ENCODE measurements around the gene EXOSC5.

EXOSC5 gene

GRCh38 chr19:41424335-41425173, 27.4 kb upstream of the EXOSC5 start:
- TF ChIP-seq CTCF (IDR thresholded peaks at IDR 0.05), result no peak
- H3K4me3 ChIP-seq (ENCODE audit: low read depth in 1 of 2, low read length in 1 of 2), result peak overlapping the region; percentile 94 to 100
- H3K4me1 ChIP-seq (ENCODE audit: control insufficient read depth in 1 of 2, insufficient read depth in 1 of 2, low read depth in 1 of 2, low read length in 1 of 2), result peaks cover 91 to 98% of the 10 kb centered on the region in 2 experiments
- H3K27me3 ChIP-seq, result no peaks in the 10 kb centered on the region
- H3K9me3 ChIP-seq, result no peaks in the 10 kb centered on the region
- H3K36me3 ChIP-seq, result peaks cover 51% of the 10 kb centered on the region
- peak overlapping the region; percentile 96 for H3K27ac ChIP-seq

- TF ChIP-seq CTCF (IDR thresholded peaks at IDR 0.05), result no peak
- Histone ChIP-seq H3K27me3 (no peaks in the 10 kb centered on the region), H3K36me3 (peaks cover 51% of the 10 kb centered on the region), H3K9me3 (no peaks in the 10 kb centered on the region), H3K27ac (peak overlapping the region; percentile 96), H3K4me1 (ENCODE audit: control insufficient read depth in 1 of 2, insufficient read depth in 1 of 2, low read depth in 1 of 2, low read length in 1 of 2) (peaks cover 91 to 98% of the 10 kb centered on the region in 2 experiments), H3K4me3 (ENCODE audit: low read depth in 1 of 2, low read length in 1 of 2) (no peak overlapping the region)
These were observed 25.8 kb upstream of the EXOSC5 start for GRCh38 chr19:41422955-41423354.

- no peaks in the 10 kb centered on the region for H3K27me3 ChIP-seq
- peak overlapping the region in 1 of 2 experiments; percentile 7 for H3K4me3 ChIP-seq (ENCODE audit: low read depth in 1 of 2, low read length in 1 of 2)
- H3K36me3 ChIP-seq, result peaks cover 51% of the 10 kb centered on the region
- H3K4me1 ChIP-seq (ENCODE audit: control insufficient read depth in 1 of 2, insufficient read depth in 1 of 2, low read depth in 1 of 2, low read length in 1 of 2), result peaks cover 94 to 98% of the 10 kb centered on the region in 2 experiments
- no peak for TF ChIP-seq CTCF (IDR thresholded peaks at IDR 0.05)
- H3K27ac ChIP-seq, result peak overlapping the region; percentile 96
- H3K9me3 ChIP-seq, result no peaks in the 10 kb centered on the region
These were observed 25.3 kb upstream of the EXOSC5 start for GRCh38 chr19:41422456-41422855.

GRCh38 chr19:41421973-41422372, 24.8 kb upstream of the EXOSC5 start:
- Histone ChIP-seq H3K4me3 (ENCODE audit: low read depth in 1 of 2, low read length in 1 of 2) (peak overlapping the region in 1 of 2 experiments; percentile 7), H3K36me3 (peaks cover 51% of the 10 kb centered on the region), H3K9me3 (no peaks in the 10 kb centered on the region), H3K27me3 (no peaks in the 10 kb centered on the region), H3K27ac (peak overlapping the region; percentile 96), H3K4me1 (ENCODE audit: control insufficient read depth in 1 of 2, insufficient read depth in 1 of 2, low read depth in 1 of 2, low read length in 1 of 2) (peaks cover 96 to 100% of the 10 kb centered on the region in 2 experiments)
- TF ChIP-seq CTCF (IDR thresholded peaks at IDR 0.05), result no peak

GRCh38 chr19:41421314-41421713, 24.2 kb upstream of the EXOSC5 start:
- peak overlapping the region; percentile 40 to 60 for H3K4me3 ChIP-seq (ENCODE audit: low read depth in 1 of 2, low read length in 1 of 2)
- no peaks in the 10 kb centered on the region for H3K27me3 ChIP-seq
- no peaks in the 10 kb centered on the region for H3K9me3 ChIP-seq
- peak overlapping the region; percentile 96 for H3K27ac ChIP-seq
- H3K4me1 ChIP-seq (ENCODE audit: control insufficient read depth in 1 of 2, insufficient read depth in 1 of 2, low read depth in 1 of 2, low read length in 1 of 2), result peaks cover 100% of the 10 kb centered on the region in 2 experiments
- peaks cover 49% of the 10 kb centered on the region for H3K36me3 ChIP-seq
- TF ChIP-seq CTCF (IDR thresholded peaks at IDR 0.05), result no peak
